ENCODE results near the gene PTGER2. TPM values are rescaled to one million over a fixed set of nuclear protein-coding genes. Genes with fewer than 3 reads are reported as not detected.

PTGER2 gene
- total and polyA plus RNA-seq, 2 of the 8 experiments (the other 6 are each of a cell fraction or from before 2014, with no cell fraction given) = 1.2 TPM

- peaks cover 3 to 10% (median 6%) of the 10 kb centered on the region in 4 experiments for H3K4me1 ChIP-seq (replicated peaks in 1 of 4; ENCODE audit: control insufficient read depth in 3 of 4, insufficient read depth in 4 of 4, low read length in 3 of 4)
- H4K91ac ChIP-seq (replicated peaks; ENCODE audit: insufficient read length, low read length) = no peak overlapping the region
- peak overlapping the region; percentile 46 to 68 (median 50); a peak in 7 of 8 replicates for H3K4me3 ChIP-seq (ENCODE audit: extremely low read depth in 1 of 4, insufficient read depth in 2 of 4, low read depth in 3 of 4, low read length in 4 of 4)
- no peak overlapping the region for H2BK120ac ChIP-seq (replicated peaks; ENCODE audit: low read depth, low read length)
- H3K4me2 ChIP-seq (ENCODE audit: insufficient read depth in 1 of 2, low read depth in 2 of 2, low read length in 2 of 2) = peak overlapping the region; percentile 96 to 99
- H4K5ac ChIP-seq (ENCODE audit: insufficient read length, low read depth, low read length) = no peak overlapping the region
- DNase-seq (ENCODE audit: low read depth in 1 of 2, low spot score in 2 of 2) (no peak), FAIRE-seq (no peak)
- 55% methylated on average over 10 of the region's 10 CpGs; no CpG with 5 or more reads in 1 of the 2 experiments for WGBS, 2 experiments (ENCODE audit: extremely low coverage in 1 of 2, insufficient coverage in 1 of 2, insufficient read length in 1 of 2, insufficient replicate concordance in 2 of 2, low coverage in 1 of 2, low lambda C conversion rate in 2 of 2, missing lambda C conversion rate in 1 of 2)
- no peak overlapping the region for H3K9ac ChIP-seq (replicated peaks in 1 of 4; ENCODE audit: extremely low read depth in 1 of 4, low read depth in 3 of 4, low read length in 3 of 4)
- no peaks in the 10 kb centered on the region for H3K36me3 ChIP-seq (ENCODE audit: control insufficient read depth in 2 of 4, insufficient read depth in 4 of 4, low read length in 3 of 4)
- H3K9me3 ChIP-seq (ENCODE audit: insufficient read depth in 2 of 2, low read depth in 1 of 2, low read length in 1 of 2) = no peaks in the 10 kb centered on the region
- H3K23me2 ChIP-seq (ENCODE audit: low read depth, low read length) = peaks cover 17% of the 10 kb centered on the region
- H2BK15ac ChIP-seq (ENCODE audit: low read length) = no peak overlapping the region
- H3K18ac ChIP-seq (ENCODE audit: extremely low read depth, low read length) = no peak overlapping the region
- peaks cover 33 to 49% (median 45%) of the 10 kb centered on the region in 4 experiments for H3K27me3 ChIP-seq (replicated peaks in 1 of 4; ENCODE audit: control insufficient read depth in 3 of 4, extremely low read depth in 1 of 4, insufficient read depth in 3 of 4, low read length in 3 of 4)
- H2AFZ ChIP-seq (ENCODE audit: low read length) = no peak overlapping the region; the same call in 1 of the 2 replicates
- no peaks in the 10 kb centered on the region for H3K79me2 ChIP-seq (ENCODE audit: control insufficient read depth in 1 of 2, insufficient read depth in 2 of 2, low read length in 2 of 2)
- H3K56ac ChIP-seq (replicated peaks; ENCODE audit: insufficient read length, low read depth, low read length) = no peak overlapping the region
- CTCF ChIA-PET (ENCODE audit: partially characterized antibody) = no interaction called here
- H2BK5ac ChIP-seq (ENCODE audit: low read depth, low read length) = no peak overlapping the region
- POLR2A ChIA-PET (ENCODE audit: partially characterized antibody) = no interaction called here
- H2AK5ac ChIP-seq (ENCODE audit: low read depth, low read length) = no peak overlapping the region
- TF ChIP-seq, protein P1, sequence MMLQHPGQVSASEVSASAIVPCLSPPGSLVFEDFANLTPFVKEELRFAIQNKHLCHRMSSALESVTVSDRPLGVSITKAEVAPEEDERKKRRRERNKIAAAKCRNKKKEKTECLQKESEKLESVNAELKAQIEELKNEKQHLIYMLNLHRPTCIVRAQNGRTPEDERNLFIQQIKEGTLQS (IDR thresholded peaks at IDR 0.05; ENCODE audit: insufficient read depth, low read depth, low read length) = no peak
- no peak for TF ChIP-seq JUND (IDR thresholded peaks at IDR 0.05; ENCODE audit: low read length)
- no peak for TF ChIP-seq FOSL1 (IDR thresholded peaks at IDR 0.05; ENCODE audit: insufficient read depth, low read depth, low read length)
- no peak for TF ChIP-seq TCF12 (IDR thresholded peaks at IDR 0.05; ENCODE audit: low read depth, low read length)
- no peak for TF ChIP-seq SIX5 (IDR thresholded peaks at IDR 0.05; ENCODE audit: low read depth, low read length)
- TF ChIP-seq SIRT6 (IDR thresholded peaks at IDR 0.05; ENCODE audit: low read length) = no peak
- TF ChIP-seq CBX5 (IDR thresholded peaks at IDR 0.05; ENCODE audit: low read depth, low read length) = no peak
- TF ChIP-seq NRF1 (IDR thresholded peaks at IDR 0.05; ENCODE audit: low read depth, low read length) = no peak
- TF ChIP-seq BACH1 (IDR thresholded peaks at IDR 0.05; ENCODE audit: low read length) = no peak
- TF ChIP-seq CHD1 (IDR thresholded peaks at IDR 0.05; ENCODE audit: low read depth, low read length) = no peak
- TF ChIP-seq EGR1 (IDR thresholded peaks at IDR 0.05; ENCODE audit: borderline replicate concordance, low read depth, low read length) = no peak
- H4K20me1 ChIP-seq (replicated peaks in 1 of 2; ENCODE audit: control insufficient read depth in 1 of 2, insufficient read depth in 2 of 2, low read length in 2 of 2) = no peaks in the 10 kb centered on the region
- H3K27ac ChIP-seq (ENCODE audit: low read depth, low read length) = no peak overlapping the region
- no peak overlapping the region for H3K23ac ChIP-seq (ENCODE audit: insufficient read length)
- H3K4ac ChIP-seq (replicated peaks; ENCODE audit: insufficient read length, low read depth, low read length) = no peak overlapping the region
- no peak overlapping the region for H2BK20ac ChIP-seq (ENCODE audit: low read length)
- no peak overlapping the region for H2BK12ac ChIP-seq (ENCODE audit: low read depth, low read length)
- H4K8ac ChIP-seq (ENCODE audit: extremely low read depth, insufficient read depth, low read length) = no peak overlapping the region
- no peak overlapping the region for H3K14ac ChIP-seq (ENCODE audit: insufficient read length)
- H3K79me1 ChIP-seq (ENCODE audit: low read depth, low read length) = no peaks in the 10 kb centered on the region
These were observed 650 bp upstream of the PTGER2 start for GRCh38 chr14:52313462-52313861.
